ENCODE results near the gene NCAM2. TPM values are rescaled to one million over a fixed set of nuclear protein-coding genes. Genes with fewer than 3 reads are reported as not detected.

Gene NCAM2
- total and polyA plus RNA-seq, 9 donors = 0.35 to 6.8 (median 1.2) TPM

DNA sequence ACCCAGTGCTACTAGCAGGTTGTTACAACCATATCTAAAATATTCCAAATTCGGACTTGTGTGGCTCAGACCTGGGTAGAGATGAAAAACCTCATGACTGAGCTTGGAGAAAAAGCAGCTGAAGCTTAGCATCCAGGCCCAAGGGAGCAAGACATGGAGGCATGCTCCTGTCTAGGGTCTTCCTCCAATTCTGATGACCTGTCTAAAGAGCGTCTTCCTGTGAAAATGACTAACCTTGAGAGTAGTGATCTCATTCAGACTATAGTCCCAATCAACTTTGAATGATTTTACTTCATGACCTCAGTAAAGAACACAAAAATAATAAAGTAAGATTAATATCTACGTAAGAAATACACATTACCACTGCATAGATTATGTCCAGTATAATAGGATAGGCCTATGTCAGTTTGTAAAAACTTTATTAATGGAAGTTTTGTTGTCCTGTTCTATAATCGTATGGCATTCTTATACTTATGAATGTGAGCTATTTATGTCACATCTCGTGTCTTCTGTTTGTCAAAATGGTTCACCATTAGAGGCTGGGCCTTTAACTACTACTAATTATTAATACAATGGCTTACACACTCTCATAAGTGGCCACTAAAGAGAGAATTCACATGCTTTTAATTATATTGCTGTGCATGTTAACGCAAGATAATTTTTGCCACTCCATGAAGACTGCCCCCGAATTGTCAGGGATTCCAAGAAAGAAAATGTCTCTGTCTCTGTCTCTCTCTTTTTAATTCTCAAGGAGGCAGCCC is 201.3 kb downstream of the NCAM2 start:
- no peaks in the 10 kb centered on the region for H3K36me3 ChIP-seq
- no peaks in the 10 kb centered on the region for H3K4me1 ChIP-seq (ENCODE audit: insufficient read depth)
- TF ChIP-seq, protein P1, sequence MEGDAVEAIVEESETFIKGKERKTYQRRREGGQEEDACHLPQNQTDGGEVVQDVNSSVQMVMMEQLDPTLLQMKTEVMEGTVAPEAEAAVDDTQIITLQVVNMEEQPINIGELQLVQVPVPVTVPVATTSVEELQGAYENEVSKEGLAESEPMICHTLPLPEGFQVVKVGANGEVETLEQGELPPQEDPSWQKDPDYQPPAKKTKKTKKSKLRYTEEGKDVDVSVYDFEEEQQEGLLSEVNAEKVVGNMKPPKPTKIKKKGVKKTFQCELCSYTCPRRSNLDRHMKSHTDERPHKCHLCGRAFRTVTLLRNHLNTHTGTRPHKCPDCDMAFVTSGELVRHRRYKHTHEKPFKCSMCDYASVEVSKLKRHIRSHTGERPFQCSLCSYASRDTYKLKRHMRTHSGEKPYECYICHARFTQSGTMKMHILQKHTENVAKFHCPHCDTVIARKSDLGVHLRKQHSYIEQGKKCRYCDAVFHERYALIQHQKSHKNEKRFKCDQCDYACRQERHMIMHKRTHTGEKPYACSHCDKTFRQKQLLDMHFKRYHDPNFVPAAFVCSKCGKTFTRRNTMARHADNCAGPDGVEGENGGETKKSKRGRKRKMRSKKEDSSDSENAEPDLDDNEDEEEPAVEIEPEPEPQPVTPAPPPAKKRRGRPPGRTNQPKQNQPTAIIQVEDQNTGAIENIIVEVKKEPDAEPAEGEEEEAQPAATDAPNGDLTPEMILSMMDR (IDR thresholded peaks at IDR 0.05) = no peak
- TF ChIP-seq EP300 (IDR thresholded peaks at IDR 0.05) = no peak
- TF ChIP-seq POLR2A (IDR thresholded peaks at IDR 0.05) = no peak
- H3K27me3 ChIP-seq = no peaks in the 10 kb centered on the region
- H3K4me3 ChIP-seq = no peak overlapping the region
- no peak overlapping the region for H3K27ac ChIP-seq
- no peak for DNase-seq
- H3K9me3 ChIP-seq = no peaks in the 10 kb centered on the region
- WGBS, 3 donors = 83 to 91% (median 88%) methylated on average over 7 of the region's 7 CpGs
- intact Hi-C loops (cut with DNase I) = no loop called here

DNA sequence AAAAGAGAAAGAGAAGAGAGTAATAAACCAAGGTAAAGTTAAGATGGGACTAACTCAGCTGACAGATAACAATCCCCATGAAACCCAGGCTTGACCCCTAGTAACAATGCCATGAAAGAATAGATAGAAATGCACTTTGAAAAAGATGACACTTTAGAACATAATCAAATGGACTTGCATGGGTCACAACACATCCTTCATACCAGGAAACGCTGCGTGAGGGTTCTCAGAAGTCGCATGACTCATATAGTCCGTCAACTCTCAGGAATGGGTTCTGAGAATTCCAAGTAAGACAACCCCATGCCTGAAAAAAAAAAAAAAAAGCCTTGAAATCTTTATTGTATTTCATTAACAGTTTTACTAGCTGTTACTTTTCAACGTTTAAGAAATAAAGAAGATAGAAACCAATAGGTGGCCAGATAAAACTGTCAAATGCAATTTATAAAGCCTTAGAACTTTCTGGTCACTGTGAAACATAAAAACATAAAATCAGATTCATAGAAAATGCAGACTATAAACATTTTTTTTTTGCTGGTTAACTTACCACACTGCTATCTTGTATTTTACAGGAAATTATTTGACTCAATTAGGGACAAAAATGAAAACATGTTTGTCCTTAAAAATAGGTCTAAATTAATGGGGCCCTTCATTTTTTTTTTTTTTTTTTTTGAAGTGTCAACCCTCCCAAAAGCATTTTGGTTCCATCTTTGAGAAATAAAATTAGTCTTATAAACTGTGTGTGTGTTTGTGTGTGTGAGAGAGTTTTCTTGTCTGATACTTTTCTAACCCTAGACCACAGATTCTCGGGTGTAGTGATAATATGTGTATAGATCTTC is 202.1 kb downstream of the NCAM2 start:
- Histone ChIP-seq H3K4me1 (ENCODE audit: insufficient read depth) (no peaks in the 10 kb centered on the region), H3K27me3 (no peaks in the 10 kb centered on the region), H3K36me3 (no peaks in the 10 kb centered on the region), H3K9me3 (no peaks in the 10 kb centered on the region), H3K4me3 (no peak overlapping the region), H3K27ac (no peak overlapping the region)
- 21 to 30% (median 28%) methylated on average over 6 of the region's 6 CpGs for WGBS, 3 donors
- TF ChIP-seq POLR2A (IDR thresholded peaks at IDR 0.05) (no peak), EP300 (IDR thresholded peaks at IDR 0.05) (no peak)
- TF ChIP-seq, protein P1 (IDR thresholded peaks at IDR 0.05) = no peak
- peak in 2 of 5 donors; percentile 15 to 61 for DNase-seq
- intact Hi-C loops (cut with DNase I) = no loop called here

GRCh38 chr21:21200939-21201615 is 202.9 kb downstream of the NCAM2 start:
- H3K4me3 ChIP-seq = no peak overlapping the region
- intact Hi-C loops (cut with DNase I) = no loop called here
- TF ChIP-seq EP300 (IDR thresholded peaks at IDR 0.05) (no peak), POLR2A (IDR thresholded peaks at IDR 0.05) (no peak)
- TF ChIP-seq, protein P1 (IDR thresholded peaks at IDR 0.05) = no peak
- H3K36me3 ChIP-seq = no peaks in the 10 kb centered on the region
- no peaks in the 10 kb centered on the region for H3K4me1 ChIP-seq (ENCODE audit: insufficient read depth)
- no peak overlapping the region for H3K27ac ChIP-seq
- no peaks in the 10 kb centered on the region for H3K9me3 ChIP-seq
- 27 to 29% (median 28%) methylated on average over 5 of the region's 5 CpGs for WGBS, 3 donors
- no peak for DNase-seq
- H3K27me3 ChIP-seq = no peaks in the 10 kb centered on the region

GRCh38 chr21:21203822-21204339 is 205.7 kb downstream of the NCAM2 start:
- H3K27me3 ChIP-seq = no peaks in the 10 kb centered on the region
- 90 to 96% (median 91%) methylated on average over 1 of the region's 1 CpG for WGBS, 3 donors
- intact Hi-C loops (cut with DNase I) = no loop called here
- no peak overlapping the region for H3K4me3 ChIP-seq
- no peaks in the 10 kb centered on the region for H3K36me3 ChIP-seq
- DNase-seq = no peak
- H3K4me1 ChIP-seq (ENCODE audit: insufficient read depth) = no peaks in the 10 kb centered on the region
- H3K9me3 ChIP-seq = no peaks in the 10 kb centered on the region
- H3K27ac ChIP-seq = no peak overlapping the region
- TF ChIP-seq, protein P1 (IDR thresholded peaks at IDR 0.05) = no peak
- no peak for TF ChIP-seq POLR2A (IDR thresholded peaks at IDR 0.05)
- TF ChIP-seq EP300 (IDR thresholded peaks at IDR 0.05) = no peak

Measured in ovary (tissue), 9 donors.